ENCODE data around the gene ANXA7. TPM values are rescaled to one million over a fixed set of nuclear protein-coding genes. Genes with fewer than 3 reads are reported as not detected.

The ANXA7 gene
- total RNA-seq, 1 donor from 2014 or later, result 63.2 TPM

- H3K36me3 ChIP-seq, result peaks cover 33 to 38% of the 10 kb centered on the region in 2 donors
These were observed 34.5 kb upstream of the ANXA7 start for GRCh38 chr10:73448384-73448783.

GRCh38 chr10:73446926-73447325 lies 33.1 kb upstream of the ANXA7 start:
- H3K27me3 ChIP-seq, result no peaks in the 10 kb centered on the region
- no peaks in the 10 kb centered on the region for H3K9me3 ChIP-seq
- H3K4me1 ChIP-seq, result no peaks in the 10 kb centered on the region
- DNase-seq (ENCODE audit: low spot score in 2 of 2), result no peak
- peaks cover 31 to 32% of the 10 kb centered on the region in 2 donors for H3K36me3 ChIP-seq
- no peak overlapping the region for H3K27ac ChIP-seq
- intact Hi-C loops (cut with DNase I), result no loop called here
- no peak for TF ChIP-seq CTCF (IDR thresholded peaks at IDR 0.05)
- H3K4me3 ChIP-seq, result no peak overlapping the region

More at GRCh38 chr10:73448384-73448783, 34.5 kb upstream of the ANXA7 start:
- no peaks in the 10 kb centered on the region for H3K9me3 ChIP-seq
- no peak for DNase-seq (ENCODE audit: low spot score in 2 of 2)
- H3K4me1 ChIP-seq, result no peaks in the 10 kb centered on the region
- no peak overlapping the region for H3K27ac ChIP-seq
- H3K27me3 ChIP-seq, result no peaks in the 10 kb centered on the region
- intact Hi-C loops (cut with DNase I), result no loop called here
- no peak for TF ChIP-seq CTCF (IDR thresholded peaks at IDR 0.05)
- no peak overlapping the region for H3K4me3 ChIP-seq

- H3K4me1 ChIP-seq, result no peaks in the 10 kb centered on the region
- peaks cover 35 to 44% of the 10 kb centered on the region in 2 donors for H3K36me3 ChIP-seq
- H3K9me3 ChIP-seq, result no peaks in the 10 kb centered on the region
- DNase-seq (ENCODE audit: low spot score in 2 of 2), result no peak
- H3K4me3 ChIP-seq, result no peak overlapping the region
- H3K27me3 ChIP-seq, result no peaks in the 10 kb centered on the region
- intact Hi-C loops (cut with DNase I), result no loop called here
- TF ChIP-seq CTCF (IDR thresholded peaks at IDR 0.05), result no peak
- no peak overlapping the region for H3K27ac ChIP-seq
These were observed 30.6 kb upstream of the ANXA7 start for GRCh38 chr10:73444457-73444856.

GRCh38 chr10:73439605-73440312 lies 25.9 kb upstream of the ANXA7 start:
- Histone ChIP-seq H3K36me3 (peaks cover 39 to 45% of the 10 kb centered on the region in 2 donors), H3K27me3 (no peaks in the 10 kb centered on the region), H3K4me1 (no peaks in the 10 kb centered on the region), H3K9me3 (no peaks in the 10 kb centered on the region), H3K4me3 (no peak overlapping the region), H3K27ac (no peak overlapping the region)
- DNase-seq (ENCODE audit: low spot score in 2 of 2), result no peak
- intact Hi-C loops (cut with DNase I), result no loop called here
- no peak for TF ChIP-seq CTCF (IDR thresholded peaks at IDR 0.05)

GRCh38 chr10:73439055-73439454 lies 25.2 kb upstream of the ANXA7 start:
- intact Hi-C loops (cut with DNase I), result no loop called here
- Histone ChIP-seq H3K27me3 (no peaks in the 10 kb centered on the region), H3K36me3 (peaks cover 32 to 45% of the 10 kb centered on the region in 2 donors), H3K27ac (no peak overlapping the region), H3K9me3 (no peaks in the 10 kb centered on the region), H3K4me3 (no peak overlapping the region), H3K4me1 (no peaks in the 10 kb centered on the region)
- no peak for TF ChIP-seq CTCF (IDR thresholded peaks at IDR 0.05)
- no peak for DNase-seq (ENCODE audit: low spot score in 2 of 2)

GRCh38 chr10:73433538-73433867 lies 19.6 kb upstream of the ANXA7 start, which contains the start of gene MSS51:
MSS51 (minus strand) TSS chr10:73433561; CDS start chr10:73428284, 5,277 bp downstream.
- Histone ChIP-seq H3K27ac (no peak within 1 kb of the TSS), H3K27me3 (no peaks in the 10 kb centered on the region), H3K4me1 (no peaks in the 10 kb centered on the region), H3K9me3 (no peaks in the 10 kb centered on the region), H3K36me3 (peaks cover 15 to 28% of the 10 kb centered on the region in 2 donors), H3K4me3 (no peak within 1 kb of the TSS)
- DNase-seq (ENCODE audit: low spot score in 2 of 2), result no peak
- intact Hi-C loops (cut with DNase I), result no loop called here
- no peak for TF ChIP-seq CTCF (IDR thresholded peaks at IDR 0.05)

Measured in ascending aorta (tissue), 2 donors.